ENCODE data around the gene GUCA2B.

Gene GUCA2B

DNA sequence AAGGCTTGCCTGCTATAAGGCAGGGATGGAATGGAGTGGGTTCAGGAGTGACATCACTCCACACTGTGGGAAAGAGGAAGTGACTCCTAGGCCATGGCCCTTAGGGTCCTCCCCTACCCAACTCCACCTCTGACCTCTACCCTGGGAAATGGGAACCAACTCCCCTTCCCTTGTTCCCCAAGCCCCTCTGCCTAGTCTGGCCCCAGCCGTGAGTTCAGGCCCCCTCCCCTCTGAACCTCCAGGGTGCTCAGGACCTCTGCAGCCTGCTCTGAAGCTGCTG is 15.1 kb downstream of the GUCA2B start:
- no peak overlapping the region for H3K18ac ChIP-seq (ENCODE audit: low read length)
- no peak overlapping the region for H3K4ac ChIP-seq (ENCODE audit: low read length)
- no peaks in the 10 kb centered on the region for H3K9me3 ChIP-seq (replicated peaks in 1 of 2; ENCODE audit: control insufficient read depth in 2 of 2, insufficient read depth in 1 of 2, low read depth in 1 of 2, low read length in 2 of 2)
- H2BK15ac ChIP-seq (ENCODE audit: low read length) = no peak overlapping the region
- H3K4me1 ChIP-seq (ENCODE audit: control insufficient read depth in 2 of 2, insufficient read depth in 1 of 2, low read depth in 1 of 2, low read length in 2 of 2) = peaks cover 3 to 5% of the 10 kb centered on the region in 2 donors
- no CpG with 5 or more reads among the region's 1 CpG for WGBS, 2 donors (ENCODE audit: extremely low coverage in 2 of 2, insufficient read length in 2 of 2, insufficient replicate concordance in 1 of 2)
- H3K79me1 ChIP-seq (ENCODE audit: low read depth, low read length) = peaks cover 2% of the 10 kb centered on the region
- H3K27ac ChIP-seq (replicated peaks; ENCODE audit: low read length) = no peak overlapping the region
- peak overlapping the region; percentile 12 for H3K9ac ChIP-seq (ENCODE audit: low read depth, low read length, poor library complexity)
- no peak overlapping the region for H3K4me2 ChIP-seq (ENCODE audit: insufficient read depth, low read length, poor library complexity, severe bottlenecking)
- H3K4me3 ChIP-seq (ENCODE audit: low read length in 2 of 2) = no peak overlapping the region
- no peak for DNase-seq (ENCODE audit: low spot score)
- H2AFZ ChIP-seq (ENCODE audit: low read length) = no peak overlapping the region
- H3K23ac ChIP-seq (ENCODE audit: low read depth, low read length, poor library complexity) = no peak overlapping the region
- peaks cover 0 to 3% of the 10 kb centered on the region in 2 donors for H3K36me3 ChIP-seq (replicated peaks in 1 of 2; ENCODE audit: control insufficient read depth in 2 of 2, insufficient read depth in 2 of 2, low read length in 2 of 2)
- no peak overlapping the region for H4K8ac ChIP-seq (ENCODE audit: low read depth, low read length)
- no peak overlapping the region for H2BK120ac ChIP-seq (ENCODE audit: low read depth, low read length)
- no peak overlapping the region for H3K14ac ChIP-seq (ENCODE audit: low read length)
- H2BK5ac ChIP-seq (ENCODE audit: low read length) = no peak overlapping the region
- no peak overlapping the region for H4K91ac ChIP-seq (ENCODE audit: low read depth, low read length, poor library complexity)
- H3K27me3 ChIP-seq (ENCODE audit: control insufficient read depth in 3 of 3, insufficient read depth in 3 of 3, low read depth in 1 of 3, low read length in 3 of 3) = peaks cover 0 to 3% (median 0%) of the 10 kb centered on the region in 3 experiments
- H2BK12ac ChIP-seq (ENCODE audit: low read length) = no peak overlapping the region
- no peak overlapping the region for H2AK5ac ChIP-seq (ENCODE audit: low read depth, low read length)

DNA sequence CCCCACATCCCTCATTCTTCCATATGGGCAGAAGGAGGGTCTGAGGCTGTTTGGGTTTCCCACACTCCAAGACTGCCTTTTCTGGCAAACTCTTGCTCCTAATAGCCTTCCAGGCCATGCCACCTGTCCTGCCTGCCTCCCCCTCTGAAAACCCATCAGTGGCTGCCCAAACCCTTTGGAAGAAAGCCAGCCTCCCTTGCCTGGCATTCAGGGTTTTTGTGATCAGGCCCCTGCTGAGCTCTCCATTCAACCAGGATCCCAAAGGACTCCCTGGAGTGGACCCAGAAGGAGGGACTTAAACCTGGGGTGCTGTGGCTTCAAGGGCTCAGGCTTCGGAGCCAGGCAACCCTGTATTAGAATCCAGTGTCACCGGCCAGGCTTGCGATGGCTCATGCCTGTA is 15.6 kb downstream of the GUCA2B start:
- no peaks in the 10 kb centered on the region for H3K9me3 ChIP-seq (replicated peaks in 1 of 2; ENCODE audit: control insufficient read depth in 2 of 2, insufficient read depth in 1 of 2, low read depth in 1 of 2, low read length in 2 of 2)
- H3K23ac ChIP-seq (ENCODE audit: low read depth, low read length, poor library complexity) = no peak overlapping the region
- no peak overlapping the region for H3K4ac ChIP-seq (ENCODE audit: low read length)
- H3K9ac ChIP-seq (ENCODE audit: low read depth, low read length, poor library complexity) = no peak overlapping the region
- H2AK5ac ChIP-seq (ENCODE audit: low read depth, low read length) = no peak overlapping the region
- no peak overlapping the region for H4K91ac ChIP-seq (ENCODE audit: low read depth, low read length, poor library complexity)
- H3K27ac ChIP-seq (replicated peaks; ENCODE audit: low read length) = no peak overlapping the region
- H3K36me3 ChIP-seq (replicated peaks in 1 of 2; ENCODE audit: control insufficient read depth in 2 of 2, insufficient read depth in 2 of 2, low read length in 2 of 2) = peaks cover 0 to 3% of the 10 kb centered on the region in 2 donors
- no peak overlapping the region for H2BK12ac ChIP-seq (ENCODE audit: low read length)
- no peak overlapping the region for H3K14ac ChIP-seq (ENCODE audit: low read length)
- peaks cover 2% of the 10 kb centered on the region for H3K79me1 ChIP-seq (ENCODE audit: low read depth, low read length)
- no peak overlapping the region for H3K4me2 ChIP-seq (ENCODE audit: insufficient read depth, low read length, poor library complexity, severe bottlenecking)
- H2BK5ac ChIP-seq (ENCODE audit: low read length) = no peak overlapping the region
- H3K18ac ChIP-seq (ENCODE audit: low read length) = peak overlapping the region; percentile 32
- peaks cover 0 to 3% (median 0%) of the 10 kb centered on the region in 3 experiments for H3K27me3 ChIP-seq (ENCODE audit: control insufficient read depth in 3 of 3, insufficient read depth in 3 of 3, low read depth in 1 of 3, low read length in 3 of 3)
- H2AFZ ChIP-seq (ENCODE audit: low read length) = no peak overlapping the region
- no peak overlapping the region for H3K4me3 ChIP-seq (ENCODE audit: low read length in 2 of 2)
- no peak overlapping the region for H4K8ac ChIP-seq (ENCODE audit: low read depth, low read length)
- no peak overlapping the region for H2BK15ac ChIP-seq (ENCODE audit: low read length)
- H3K4me1 ChIP-seq (ENCODE audit: control insufficient read depth in 2 of 2, insufficient read depth in 1 of 2, low read depth in 1 of 2, low read length in 2 of 2) = peaks cover 5% of the 10 kb centered on the region in 2 donors
- H2BK120ac ChIP-seq (ENCODE audit: low read depth, low read length) = no peak overlapping the region
- WGBS, 2 donors (ENCODE audit: extremely low coverage in 2 of 2, insufficient read length in 2 of 2, insufficient replicate concordance in 1 of 2) = no CpG with 5 or more reads among the region's 3 CpGs
- no peak for DNase-seq (ENCODE audit: low spot score)

DNA sequence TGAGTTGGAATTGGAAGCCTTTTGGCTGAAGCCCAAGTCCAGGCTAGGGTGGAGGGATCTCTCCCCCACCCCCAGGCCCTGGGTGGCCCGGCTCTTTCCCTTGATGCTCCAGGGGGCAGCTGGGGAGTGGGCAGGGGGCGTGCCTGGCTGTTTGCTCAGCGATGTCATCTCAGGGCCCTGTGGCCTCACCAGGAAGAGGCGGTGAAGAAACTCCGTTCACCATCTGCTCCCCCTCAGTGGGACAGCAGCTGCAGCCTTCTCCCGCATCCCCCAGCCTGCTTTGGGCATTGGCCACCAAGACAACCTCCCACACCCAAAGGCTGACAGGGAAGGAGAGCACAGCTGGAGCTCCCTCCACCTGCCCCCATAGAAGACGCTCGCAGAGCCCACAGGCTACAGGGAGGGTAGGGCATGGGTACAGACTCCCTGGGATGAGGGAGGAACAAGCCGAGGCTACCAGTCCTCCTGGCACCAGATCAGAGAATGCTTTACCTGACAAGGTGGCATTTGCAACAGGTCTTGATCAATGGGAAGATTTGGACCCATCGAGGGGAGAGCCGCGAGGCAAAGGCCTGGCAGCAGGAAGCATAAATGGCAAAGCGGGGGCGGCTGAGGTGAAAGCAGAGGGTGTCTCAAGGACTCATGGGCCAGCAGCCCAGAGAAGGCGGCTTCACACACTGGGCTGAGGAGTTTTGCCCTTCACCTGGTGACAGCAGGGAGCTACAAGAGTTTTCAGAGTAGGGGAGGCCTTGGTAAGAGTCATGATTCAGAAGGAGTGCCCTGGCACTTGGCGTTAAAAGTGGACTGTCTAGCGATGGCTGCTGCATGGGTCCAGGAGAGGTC is 17.8 kb downstream of the GUCA2B start:
- peaks cover 5% of the 10 kb centered on the region in 2 donors for H3K4me1 ChIP-seq (ENCODE audit: control insufficient read depth in 2 of 2, insufficient read depth in 1 of 2, low read depth in 1 of 2, low read length in 2 of 2)
- WGBS, 2 donors (ENCODE audit: extremely low coverage in 2 of 2, insufficient read length in 2 of 2, insufficient replicate concordance in 1 of 2) = no CpG with 5 or more reads among the region's 17 CpGs
- no peak overlapping the region for H2AFZ ChIP-seq (ENCODE audit: low read length)
- H3K9ac ChIP-seq (ENCODE audit: low read depth, low read length, poor library complexity) = peak overlapping the region; percentile 61
- peaks cover 2% of the 10 kb centered on the region for H3K79me1 ChIP-seq (ENCODE audit: low read depth, low read length)
- no peak overlapping the region for H4K8ac ChIP-seq (ENCODE audit: low read depth, low read length)
- H2BK120ac ChIP-seq (ENCODE audit: low read depth, low read length) = no peak overlapping the region
- no peak overlapping the region for H3K4me2 ChIP-seq (ENCODE audit: insufficient read depth, low read length, poor library complexity, severe bottlenecking)
- no peak overlapping the region for H4K91ac ChIP-seq (ENCODE audit: low read depth, low read length, poor library complexity)
- H2BK15ac ChIP-seq (ENCODE audit: low read length) = no peak overlapping the region
- H3K4ac ChIP-seq (ENCODE audit: low read length) = no peak overlapping the region
- H3K27ac ChIP-seq (replicated peaks; ENCODE audit: low read length) = no peak overlapping the region
- H2BK12ac ChIP-seq (ENCODE audit: low read length) = no peak overlapping the region
- H3K18ac ChIP-seq (ENCODE audit: low read length) = peak overlapping the region; percentile 42
- DNase-seq (ENCODE audit: low spot score) = no peak
- H2BK5ac ChIP-seq (ENCODE audit: low read length) = peak overlapping the region; percentile 25
- peaks cover 2 to 3% of the 10 kb centered on the region in 2 donors for H3K36me3 ChIP-seq (replicated peaks in 1 of 2; ENCODE audit: control insufficient read depth in 2 of 2, insufficient read depth in 2 of 2, low read length in 2 of 2)
- H3K27me3 ChIP-seq (ENCODE audit: control insufficient read depth in 3 of 3, insufficient read depth in 3 of 3, low read depth in 1 of 3, low read length in 3 of 3) = peaks cover 0 to 3% (median 0%) of the 10 kb centered on the region in 3 experiments
- H3K14ac ChIP-seq (ENCODE audit: low read length) = peak overlapping the region; percentile 39
- peak overlapping the region; percentile 32 for H2AK5ac ChIP-seq (ENCODE audit: low read depth, low read length)
- H3K23ac ChIP-seq (ENCODE audit: low read depth, low read length, poor library complexity) = peak overlapping the region; percentile 6
- H3K4me3 ChIP-seq (ENCODE audit: low read length in 2 of 2) = no peak overlapping the region
- H3K9me3 ChIP-seq (replicated peaks in 1 of 2; ENCODE audit: control insufficient read depth in 2 of 2, insufficient read depth in 1 of 2, low read depth in 1 of 2, low read length in 2 of 2) = no peaks in the 10 kb centered on the region

DNA sequence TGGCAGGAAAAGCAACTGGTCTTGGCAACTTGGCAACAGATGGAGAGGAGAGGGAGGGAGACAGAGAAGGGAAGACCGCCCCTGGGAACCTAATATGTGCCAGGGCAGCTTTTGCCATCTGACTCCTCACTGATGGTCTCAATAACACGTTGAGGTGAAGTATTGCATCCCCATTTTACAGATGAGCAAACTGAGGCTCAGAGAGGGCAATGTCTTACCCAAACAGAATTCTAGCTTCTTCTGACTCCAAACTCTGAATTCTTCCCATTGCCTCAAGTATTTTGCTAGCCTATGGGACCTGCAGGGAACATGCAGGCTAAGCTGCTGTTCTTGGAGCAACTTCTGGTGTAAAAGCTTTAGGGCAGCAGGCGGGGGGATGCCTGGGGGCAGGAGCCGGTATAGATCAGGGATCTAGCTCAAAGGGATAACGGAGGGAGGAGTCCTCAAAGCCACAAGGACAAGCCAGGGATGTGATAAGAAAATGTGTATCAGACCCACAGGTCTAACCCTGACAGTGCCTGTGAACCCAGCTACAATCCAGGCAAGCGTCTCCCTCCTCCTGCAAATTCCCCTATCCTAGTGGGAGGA is 18.6 kb downstream of the GUCA2B start:
- Histone ChIP-seq H3K36me3 (replicated peaks in 1 of 2; ENCODE audit: control insufficient read depth in 2 of 2, insufficient read depth in 2 of 2, low read length in 2 of 2) (peaks cover 0 to 2% of the 10 kb centered on the region in 2 donors), H2BK120ac (ENCODE audit: low read depth, low read length) (no peak overlapping the region), H2BK12ac (ENCODE audit: low read length) (no peak overlapping the region), H3K9ac (ENCODE audit: low read depth, low read length, poor library complexity) (peak overlapping the region; percentile 61), H2BK5ac (ENCODE audit: low read length) (no peak overlapping the region), H3K9me3 (replicated peaks in 1 of 2; ENCODE audit: control insufficient read depth in 2 of 2, insufficient read depth in 1 of 2, low read depth in 1 of 2, low read length in 2 of 2) (no peaks in the 10 kb centered on the region), H3K27ac (replicated peaks; ENCODE audit: low read length) (no peak overlapping the region), H3K18ac (ENCODE audit: low read length) (no peak overlapping the region), H3K4ac (ENCODE audit: low read length) (no peak overlapping the region), H3K79me1 (ENCODE audit: low read depth, low read length) (peaks cover 2% of the 10 kb centered on the region), H3K4me2 (ENCODE audit: insufficient read depth, low read length, poor library complexity, severe bottlenecking) (no peak overlapping the region), H3K4me3 (ENCODE audit: low read length in 2 of 2) (no peak overlapping the region), H2AFZ (ENCODE audit: low read length) (no peak overlapping the region), H4K8ac (ENCODE audit: low read depth, low read length) (no peak overlapping the region), H2AK5ac (ENCODE audit: low read depth, low read length) (peak overlapping the region; percentile 32), H3K4me1 (ENCODE audit: control insufficient read depth in 2 of 2, insufficient read depth in 1 of 2, low read depth in 1 of 2, low read length in 2 of 2) (peaks cover 5% of the 10 kb centered on the region in 2 donors), H3K23ac (ENCODE audit: low read depth, low read length, poor library complexity) (no peak overlapping the region), H2BK15ac (ENCODE audit: low read length) (no peak overlapping the region), H3K27me3 (ENCODE audit: control insufficient read depth in 3 of 3, insufficient read depth in 3 of 3, low read depth in 1 of 3, low read length in 3 of 3) (no peaks in the 10 kb centered on the region), H3K14ac (ENCODE audit: low read length) (no peak overlapping the region), H4K91ac (ENCODE audit: low read depth, low read length, poor library complexity) (no peak overlapping the region)
- no CpG with 5 or more reads among the region's 6 CpGs for WGBS, 2 donors (ENCODE audit: extremely low coverage in 2 of 2, insufficient read length in 2 of 2, insufficient replicate concordance in 1 of 2)
- DNase-seq (ENCODE audit: low spot score) = no peak

Measured in neuronal stem cell (in vitro differentiated cells).